Left ventricle myocardium inferior (tissue), 1 donor: Measurements from ENCODE around the gene TCEANC. TPM values are rescaled to one million over a fixed set of nuclear protein-coding genes. Genes with fewer than 3 reads are reported as not detected.
"Not testable (repeated sequence)": the region's sequence is repeated elsewhere in the genome, so short reads cannot be mapped to it uniquely, and the experiment has no call there.

Source experiments
- DNase-seq: peaks from one replicate; pipeline ENCODE4 v3.0.0-alpha.2; 2020
- H3K27ac ChIP-seq: fragments of 200-600 bp; replicated peaks from 2 replicates; pipeline ENCODE4 v1.8.0; 2021
- H3K27me3 ChIP-seq: fragments of 200-600 bp; 2 replicates; pipeline ENCODE4 v1.8.0; 2021; ENCODE audit warnings: low read depth
- H3K36me3 ChIP-seq: fragments of 200-600 bp; 2 replicates; pipeline ENCODE4 v1.8.0; 2021
- H3K4me1 ChIP-seq: fragments of 200-600 bp; 2 replicates; pipeline ENCODE4 v1.8.0; 2021
- H3K4me3 ChIP-seq: fragments of 200-600 bp; 2 replicates; pipeline ENCODE4 v1.8.0; 2021; ENCODE audit warnings: mild to moderate bottlenecking, moderate library complexity
- H3K9me3 ChIP-seq: fragments of 200-600 bp; replicated peaks from 2 replicates; pipeline ENCODE4 v1.8.0; 2021
- CTCF ChIP-seq: fragments of 200-600 bp; IDR thresholded peaks from 2 replicates; pipeline ENCODE4 v1.8.0; 2021; ENCODE audit warnings: antibody characterized with exemption, mild to moderate bottlenecking, borderline replicate concordance
- intact Hi-C: fragments of 100-400 bp; cut with micrococcal nuclease; formaldehyde crosslinking; loops from one replicate; pipeline ENCODE4 v1.11.0; 2022
- total RNA-seq: library from RNA; stranded (reverse); fragmentation: NEBNext Ultra II Directional; extraction: Animal tissue kit (Norgen Biotek cat#: 25700); gene quantifications from one replicate; pipeline ENCODE4 v1.2.1, GENCODE V29; 2021
- donor health status: DM: no; HTN: yes; CAD: no; lungs with severe emphysema.

The TCEANC gene
- total RNA-seq, 1 donor from 2014 or later = 7.9 TPM

- no peaks in the 10 kb centered on the region for H3K9me3 ChIP-seq
- H3K27ac ChIP-seq = no peak overlapping the region
- H3K27me3 ChIP-seq = no peaks in the 10 kb centered on the region
- intact Hi-C loops = loop anchor here (5.0 kb wide), 1 partner anchor 138 kb away; no protein-coding TSS in a partner anchor
- DNase-seq = no peak
- TF ChIP-seq CTCF = no peak
- H3K4me1 ChIP-seq = peaks cover 9% of the 10 kb centered on the region
- H3K4me3 ChIP-seq = no peak overlapping the region
- no peaks in the 10 kb centered on the region for H3K36me3 ChIP-seq
Observed at GRCh38 chrX:13645464-13646153, 7.3 kb upstream of the TCEANC start.

GRCh38 chrX:13646154-13646549, 6.8 kb upstream of the TCEANC start:
- peak; percentile 76 for TF ChIP-seq CTCF
- intact Hi-C loops = loop anchor here (5.0 kb wide), 1 partner anchor 139 kb away; no protein-coding TSS in a partner anchor
- DNase-seq = peak; percentile 39
- Histone ChIP-seq H3K4me1 (peaks cover 9% of the 10 kb centered on the region), H3K9me3 (no peaks in the 10 kb centered on the region), H3K36me3 (no peaks in the 10 kb centered on the region), H3K4me3 (no peak overlapping the region), H3K27me3 (no peaks in the 10 kb centered on the region), H3K27ac (no peak overlapping the region)

GRCh38 chrX:13647709-13648212, 5.2 kb upstream of the TCEANC start:
- intact Hi-C loops = loop anchor here (5.0 kb wide), 1 partner anchor 140 kb away; no protein-coding TSS in a partner anchor
- Histone ChIP-seq H3K36me3 (no peaks in the 10 kb centered on the region), H3K4me3 (no peak overlapping the region), H3K27me3 (no peaks in the 10 kb centered on the region), H3K27ac (peak overlapping the region; percentile 50), H3K9me3 (no peaks in the 10 kb centered on the region), H3K4me1 (peaks cover 14% of the 10 kb centered on the region)
- no peak for TF ChIP-seq CTCF
- DNase-seq = peak; percentile 20

- not testable (repeated sequence) for DNase-seq, H3K27me3 ChIP-seq, H3K27ac ChIP-seq, H3K9me3 ChIP-seq, H3K4me3 ChIP-seq, H3K36me3 ChIP-seq
- H3K4me1 ChIP-seq = peaks cover 14% of the 10 kb centered on the region
- intact Hi-C loops = loop anchor here (5.0 kb wide), 1 partner anchor 141 kb away; no protein-coding TSS in a partner anchor
Observed at GRCh38 chrX:13648336-13648735, 4.6 kb upstream of the TCEANC start.

- Histone ChIP-seq H3K27me3 (no peaks in the 10 kb centered on the region), H3K27ac (peak overlapping the region; percentile 46), H3K4me3 (no peak overlapping the region), H3K4me1 (peaks cover 22% of the 10 kb centered on the region), H3K9me3 (no peaks in the 10 kb centered on the region), H3K36me3 (no peaks in the 10 kb centered on the region)
- TF ChIP-seq CTCF = no peak
- intact Hi-C loops = loop anchor here (5.0 to 10.0 kb wide), 3 partner anchors 95 to 382 kb away; no protein-coding TSS in a partner anchor
- DNase-seq = no peak
Observed at GRCh38 chrX:13649838-13650237, 3.1 kb upstream of the TCEANC start.

GRCh38 chrX:13650318-13650717, 2.6 kb upstream of the TCEANC start:
- Histone ChIP-seq H3K4me1 (peaks cover 22% of the 10 kb centered on the region), H3K4me3 (no peak overlapping the region), H3K27me3 (no peaks in the 10 kb centered on the region), H3K9me3 (no peaks in the 10 kb centered on the region), H3K27ac (peak overlapping the region; percentile 46), H3K36me3 (no peaks in the 10 kb centered on the region)
- intact Hi-C loops = loop anchor here (5.0 to 10.0 kb wide), 2 partner anchors 94 to 382 kb away; no protein-coding TSS in a partner anchor
- TF ChIP-seq CTCF = no peak
- no peak for DNase-seq
